PC-3 (cell line): ENCODE results near the gene CSF2. TPM values are rescaled to one million over a fixed set of nuclear protein-coding genes. Genes with fewer than 3 reads are reported as not detected.

Experiments used
- ATAC-seq: fragments of 200-7000 bp; cut with Tn5 transposase; 2 replicates; pipeline ENCODE4 v1.9.1; 2020; ENCODE audit warnings: mild to moderate bottlenecking, moderate library complexity
- BruUV-seq: library from RNA; stranded (reverse); fragments of 400-500 nt; replicated peaks from 2 replicates; lab custom pipeline; 2021; lab: Mats Ljungman, UMichigan
- CTCF ChIA-PET: fragments of 300-600 bp; sonication (Branson Sonifier 250); formaldehyde crosslinking; loops from one replicate; lab custom pipeline; 2022; ENCODE audit warnings: antibody characterized with exemption; lab: Charles Lee
- POLR2A ChIA-PET: fragments of 300-600 bp; sonication (Branson Sonifier 250); formaldehyde crosslinking; loops from one replicate; lab custom pipeline; 2022; ENCODE audit warnings: antibody characterized with exemption; ENCODE audit not compliant: unreplicated experiment; lab: Charles Lee
- DNase-seq: peaks from one replicate; pipeline ENCODE4 v3.0.0-alpha.2; 2015
- H2AFZ ChIP-seq: fragments of 300-600 bp; sonication (generic); 2 replicates; pipeline ENCODE4 v1.6.0; 2016; ENCODE audit warnings: antibody characterized with exemption, low read length
- H3F3A ChIP-seq: fragments of 300-600 bp; sonication (generic); one replicate; pipeline ENCODE4 v1.6.0; 2017; ENCODE audit warnings: antibody characterized with exemption, low read length, control low read depth, mild to moderate bottlenecking; ENCODE audit not compliant: unreplicated experiment
- H3K27ac ChIP-seq: fragments of 300-600 bp; sonication (generic); 2 replicates; pipeline ENCODE4 v1.5.1; 2016; ENCODE audit warnings: mild to moderate bottlenecking, low read length
- H3K27me3 ChIP-seq: fragments of 300-600 bp; sonication (generic); 2 replicates; pipeline ENCODE4 v1.6.1; 2016; ENCODE audit warnings: low read length, mixed read lengths
- H3K36me3 ChIP-seq: fragments of 300-600 bp; sonication (generic); 2 replicates; pipeline ENCODE4 v1.6.1; 2016; ENCODE audit warnings: low read depth, mixed run types, low read length, mixed read lengths
- H3K4me1 ChIP-seq: fragments of 300-600 bp; sonication (generic); 2 replicates; pipeline ENCODE4 v1.5.1; 2016; ENCODE audit warnings: low read length; ENCODE audit not compliant: insufficient read depth
- H3K4me2 ChIP-seq: fragments of 300-600 bp; sonication (generic); 2 replicates; pipeline ENCODE4 v1.6.0; 2016; ENCODE audit warnings: low read length
- H3K4me3 ChIP-seq: fragments of 300-600 bp; sonication (generic); 2 replicates; pipeline ENCODE4 v1.5.1; 2016; ENCODE audit warnings: mild to moderate bottlenecking, low read length, mixed read lengths
- H3K79me2 ChIP-seq: fragments of 300-600 bp; sonication (generic); 2 replicates; pipeline ENCODE4 v1.6.1; 2017; ENCODE audit warnings: low read length, mixed read lengths
- H3K9ac ChIP-seq: fragments of 300-600 bp; sonication (generic); 2 replicates; pipeline ENCODE4 v1.6.0; 2016; ENCODE audit warnings: mild to moderate bottlenecking, low read length
- H3K9me2 ChIP-seq: fragments of 300-600 bp; sonication (generic); replicated peaks from 2 replicates; pipeline ENCODE4 v1.6.1; 2016; ENCODE audit warnings: mixed run types, low read length, mixed read lengths
- H3K9me3 ChIP-seq: fragments of 300-600 bp; sonication (generic); 2 replicates; pipeline ENCODE4 v1.6.1; 2016; ENCODE audit warnings: low read length, mixed read lengths
- H4K20me1 ChIP-seq: fragments of 300-600 bp; sonication (generic); 2 replicates; pipeline ENCODE4 v1.6.1; 2016; ENCODE audit warnings: low read length, mixed read lengths
- CTCF ChIP-seq: fragments of 300-600 bp; sonication (generic); conservative IDR thresholded peaks from 2 replicates; pipeline ENCODE4 v1.5.1; 2017; ENCODE audit warnings: antibody characterized with exemption, low read depth, mild to moderate bottlenecking, low read length
- EZH2 ChIP-seq: fragments of 300-600 bp; sonication (generic); IDR thresholded peaks from one replicate; pipeline ENCODE4 v1.6.1; 2017; ENCODE audit warnings: antibody characterized with exemption, mild to moderate bottlenecking, low read length; ENCODE audit not compliant: unreplicated experiment
- EZH2phosphoT487 ChIP-seq: fragments of 300-600 bp; sonication (generic); IDR thresholded peaks from 2 replicates; pipeline ENCODE4 v1.6.1; 2018; ENCODE audit warnings: mild to moderate bottlenecking, antibody characterized with exemption, low read length, borderline replicate concordance
- intact Hi-C: fragments of 100-400 bp; cut with micrococcal nuclease; formaldehyde crosslinking; loops from 2 replicates; pipeline ENCODE4 v1.9.0; 2023
- total RNA-seq: library from RNA; depleted of rRNA; stranded (reverse); fragments of >200 nt; gene quantifications from 2 replicates; pipeline ENCODE4 v1.2.3, GENCODE V29; 2014

Gene CSF2
- total RNA-seq, 1 experiment from 2014 or later: 93.6 TPM

GRCh38 chr5:132052520-132052919 is 21.1 kb upstream of the CSF2 start:
- Histone ChIP-seq H3K36me3 (no peaks in the 10 kb centered on the region), H3K27ac (no peak overlapping the region), H3K4me1 (no peaks in the 10 kb centered on the region), H3K27me3 (no peaks in the 10 kb centered on the region), H3K4me2 (no peak overlapping the region), H3K9me3 (no peaks in the 10 kb centered on the region), H3F3A (no peaks in the 10 kb centered on the region), H3K9me2 (no peaks in the 10 kb centered on the region), H3K4me3 (no peak overlapping the region), H3K79me2 (no peaks in the 10 kb centered on the region), H3K9ac (no peak overlapping the region), H2AFZ (no peak overlapping the region), H4K20me1 (no peaks in the 10 kb centered on the region)
- TF ChIP-seq EZH2phosphoT487: no peak
- ChIA-PET CTCF (interaction anchor here (0.5 kb wide), 1 partner anchor 242 kb away, joined by 3 read pairs; no protein-coding TSS in a partner anchor), POLR2A (no interaction called here)
- intact Hi-C loops: no loop called here
- no TSS peak for BruUV-seq
- ATAC-seq (no peak), DNase-seq (no peak)

- Histone ChIP-seq H3K9me2 (no peaks in the 10 kb centered on the region), H3K27ac (no peak overlapping the region), H3K79me2 (no peaks in the 10 kb centered on the region), H3K27me3 (no peaks in the 10 kb centered on the region), H4K20me1 (no peaks in the 10 kb centered on the region), H3K4me2 (no peak overlapping the region), H3F3A (no peaks in the 10 kb centered on the region), H3K4me3 (no peak overlapping the region), H3K9me3 (no peaks in the 10 kb centered on the region), H2AFZ (no peak overlapping the region), H3K36me3 (no peaks in the 10 kb centered on the region), H3K9ac (no peak overlapping the region), H3K4me1 (no peaks in the 10 kb centered on the region)
- no peak for ATAC-seq
- intact Hi-C loops: no loop called here
- TF ChIP-seq EZH2 (no peak), CTCF (no peak), EZH2phosphoT487 (no peak)
- CTCF ChIA-PET: no interaction called here
- DNase-seq: no peak
- POLR2A ChIA-PET: no interaction called here
- BruUV-seq: no TSS peak
Measured at GRCh38 chr5:132053483-132053882, 20.1 kb upstream of the CSF2 start.

GRCh38 chr5:132054031-132054696 is 19.4 kb upstream of the CSF2 start:
- TF ChIP-seq EZH2phosphoT487 (no peak), EZH2 (no peak), CTCF (no peak)
- no peaks in the 10 kb centered on the region for H3K36me3 ChIP-seq
- no TSS peak for BruUV-seq

More at GRCh38 chr5:132054031-132054696, 19.4 kb upstream of the CSF2 start:
- intact Hi-C loops: no loop called here
- no peak for DNase-seq
- ATAC-seq: no peak
- Histone ChIP-seq H3K4me2 (no peak overlapping the region), H2AFZ (no peak overlapping the region), H3K9me3 (no peaks in the 10 kb centered on the region), H3K4me3 (no peak overlapping the region), H4K20me1 (no peaks in the 10 kb centered on the region), H3K9ac (no peak overlapping the region), H3K27me3 (no peaks in the 10 kb centered on the region), H3K9me2 (no peaks in the 10 kb centered on the region), H3K4me1 (no peaks in the 10 kb centered on the region), H3K27ac (no peak overlapping the region), H3K79me2 (no peaks in the 10 kb centered on the region), H3F3A (no peaks in the 10 kb centered on the region)
- CTCF ChIA-PET: no interaction called here
- POLR2A ChIA-PET: no interaction called here
